ENCODE measurements around the gene SASS6.

Gene SASS6

DNA sequence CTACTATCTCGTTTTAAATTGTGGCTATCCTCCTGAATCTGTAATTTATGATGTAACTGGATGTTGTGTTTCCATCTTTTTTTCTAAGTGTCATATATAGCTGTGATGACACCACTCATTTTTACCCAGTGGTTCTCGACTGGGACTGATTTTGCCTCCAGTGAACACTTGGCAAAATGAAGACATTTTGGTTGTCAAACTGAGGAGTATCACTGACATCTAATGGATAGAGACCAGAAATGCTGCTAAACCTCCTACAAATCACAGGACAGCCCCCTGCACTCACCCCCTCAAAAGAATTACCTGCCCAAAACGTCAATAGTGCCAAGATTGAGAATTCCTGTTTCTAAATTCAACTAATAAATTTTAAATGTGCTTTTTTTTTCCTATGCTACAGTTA is 2.1 kb upstream of the SASS6 start:
- Histone ChIP-seq H4K8ac (ENCODE audit: low read depth, low read length) (no peak overlapping the region), H3K79me1 (ENCODE audit: low read length) (peaks cover 6% of the 10 kb centered on the region), H3K27ac (ENCODE audit: low read depth, low read length) (no peak overlapping the region), H3K79me2 (ENCODE audit: control insufficient read depth, insufficient read depth, low read length, poor library complexity) (peaks cover 7% of the 10 kb centered on the region), H3K9me3 (ENCODE audit: insufficient read depth, low read depth, low read length) (no peaks in the 10 kb centered on the region), H4K91ac (ENCODE audit: low read depth, low read length) (no peak overlapping the region), H3K4me3 (ENCODE audit: low read depth, low read length) (no peak overlapping the region), H2BK12ac (ENCODE audit: low read length) (no peak overlapping the region), H3K18ac (ENCODE audit: low read length) (no peak overlapping the region), H2BK120ac (ENCODE audit: insufficient read depth, low read length, poor library complexity) (no peak overlapping the region), H3K4me1 (ENCODE audit: control insufficient read depth in 1 of 2, insufficient read depth in 2 of 2, low read length in 2 of 2) (peaks cover 0 to 1% of the 10 kb centered on the region in 2 experiments), H2AFZ (ENCODE audit: insufficient read depth, low read length, poor library complexity) (no peak overlapping the region), H2AK5ac (ENCODE audit: low read length) (no peak overlapping the region), H3K14ac (ENCODE audit: low read length) (no peak overlapping the region), H3K4ac (ENCODE audit: low read depth, low read length) (no peak overlapping the region), H4K12ac (ENCODE audit: low read depth, low read length) (no peak overlapping the region), H3K27me3 (ENCODE audit: insufficient read depth, low read length) (no peaks in the 10 kb centered on the region), H3K23ac (ENCODE audit: low read length) (no peak overlapping the region), H3K36me3 (ENCODE audit: control insufficient read depth in 1 of 2, insufficient read depth in 2 of 2, low read length in 2 of 2) (peaks cover 4 to 12% of the 10 kb centered on the region in 2 experiments), H2BK5ac (ENCODE audit: low read depth, low read length, poor library complexity) (no peak overlapping the region), H3K9ac (ENCODE audit: low read length) (no peak overlapping the region), H3K4me2 (ENCODE audit: low read length) (no peak overlapping the region)
- WGBS (ENCODE audit: extremely low coverage, insufficient coverage, insufficient read length) = no CpG with 5 or more reads among the region's 3 CpGs
- DNase-seq = no peak

DNA sequence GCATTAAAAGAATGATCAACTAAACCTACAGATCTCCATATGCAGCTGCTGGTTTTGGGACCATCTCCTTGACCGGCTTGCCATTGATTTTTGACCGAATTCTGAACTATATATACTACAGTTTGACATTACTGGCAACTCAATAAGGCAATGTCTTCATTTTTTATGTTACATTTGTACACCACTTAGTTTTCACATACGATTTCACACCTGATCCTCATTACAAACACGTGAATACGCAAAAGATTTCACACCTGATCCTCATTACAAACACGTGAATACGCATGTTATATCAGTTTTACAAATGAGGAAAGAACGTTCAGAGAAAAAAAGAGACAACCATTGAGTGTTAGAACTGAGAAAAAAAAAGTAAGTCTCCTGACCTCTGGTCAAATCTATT is 1.1 kb downstream of the SASS6 start:
- Histone ChIP-seq H3K4me2 (ENCODE audit: low read length) (no peak overlapping the region), H4K8ac (ENCODE audit: low read depth, low read length) (no peak overlapping the region), H4K12ac (ENCODE audit: low read depth, low read length) (no peak overlapping the region), H3K36me3 (ENCODE audit: control insufficient read depth in 1 of 2, insufficient read depth in 2 of 2, low read length in 2 of 2) (no peaks in the 10 kb centered on the region), H4K91ac (ENCODE audit: low read depth, low read length) (no peak overlapping the region), H3K27ac (ENCODE audit: low read depth, low read length) (no peak overlapping the region), H2AFZ (ENCODE audit: insufficient read depth, low read length, poor library complexity) (no peak overlapping the region), H3K27me3 (ENCODE audit: insufficient read depth, low read length) (no peaks in the 10 kb centered on the region), H2AK5ac (ENCODE audit: low read length) (no peak overlapping the region), H3K79me1 (ENCODE audit: low read length) (peaks cover 6% of the 10 kb centered on the region), H3K4me1 (ENCODE audit: control insufficient read depth in 1 of 2, insufficient read depth in 2 of 2, low read length in 2 of 2) (peaks cover 0 to 1% of the 10 kb centered on the region in 2 experiments), H2BK12ac (ENCODE audit: low read length) (no peak overlapping the region), H3K18ac (ENCODE audit: low read length) (no peak overlapping the region), H3K9me3 (ENCODE audit: insufficient read depth, low read depth, low read length) (no peaks in the 10 kb centered on the region), H3K9ac (ENCODE audit: low read length) (no peak overlapping the region), H3K79me2 (ENCODE audit: control insufficient read depth, insufficient read depth, low read length, poor library complexity) (peaks cover 10% of the 10 kb centered on the region), H3K4me3 (ENCODE audit: low read depth, low read length) (no peak overlapping the region), H3K14ac (ENCODE audit: low read length) (no peak overlapping the region), H2BK5ac (ENCODE audit: low read depth, low read length, poor library complexity) (no peak overlapping the region), H2BK120ac (ENCODE audit: insufficient read depth, low read length, poor library complexity) (no peak overlapping the region), H3K4ac (ENCODE audit: low read depth, low read length) (no peak overlapping the region), H3K23ac (ENCODE audit: low read length) (no peak overlapping the region)
- no peak for DNase-seq
- no CpG with 5 or more reads among the region's 8 CpGs for WGBS (ENCODE audit: extremely low coverage, insufficient coverage, insufficient read length)

GRCh38 chr1:100130552-100131077 is 2.1 kb downstream of the SASS6 start:
- H3K14ac ChIP-seq (ENCODE audit: low read length) = no peak overlapping the region
- no peaks in the 10 kb centered on the region for H3K9me3 ChIP-seq (ENCODE audit: insufficient read depth, low read depth, low read length)
- DNase-seq = no peak
- no peak overlapping the region for H3K4me2 ChIP-seq (ENCODE audit: low read length)
- no peak overlapping the region for H2BK120ac ChIP-seq (ENCODE audit: insufficient read depth, low read length, poor library complexity)
- no peak overlapping the region for H3K9ac ChIP-seq (ENCODE audit: low read length)
- peaks cover 6% of the 10 kb centered on the region for H3K79me1 ChIP-seq (ENCODE audit: low read length)
- no peak overlapping the region for H3K18ac ChIP-seq (ENCODE audit: low read length)
- H3K36me3 ChIP-seq (ENCODE audit: control insufficient read depth in 1 of 2, insufficient read depth in 2 of 2, low read length in 2 of 2) = no peaks in the 10 kb centered on the region
- no CpG with 5 or more reads among the region's 5 CpGs for WGBS (ENCODE audit: extremely low coverage, insufficient coverage, insufficient read length)
- no peak overlapping the region for H4K91ac ChIP-seq (ENCODE audit: low read depth, low read length)
- H4K12ac ChIP-seq (ENCODE audit: low read depth, low read length) = no peak overlapping the region
- H2AK5ac ChIP-seq (ENCODE audit: low read length) = no peak overlapping the region
- H3K27me3 ChIP-seq (ENCODE audit: insufficient read depth, low read length) = no peaks in the 10 kb centered on the region
- H2BK5ac ChIP-seq (ENCODE audit: low read depth, low read length, poor library complexity) = no peak overlapping the region
- peak overlapping the region; percentile 12 for H3K4ac ChIP-seq (ENCODE audit: low read depth, low read length)
- no peak overlapping the region for H2AFZ ChIP-seq (ENCODE audit: insufficient read depth, low read length, poor library complexity)
- H3K27ac ChIP-seq (ENCODE audit: low read depth, low read length) = no peak overlapping the region
- no peak overlapping the region for H2BK12ac ChIP-seq (ENCODE audit: low read length)
- no peak overlapping the region for H4K8ac ChIP-seq (ENCODE audit: low read depth, low read length)
- H3K79me2 ChIP-seq (ENCODE audit: control insufficient read depth, insufficient read depth, low read length, poor library complexity) = peaks cover 10% of the 10 kb centered on the region
- no peak overlapping the region for H3K23ac ChIP-seq (ENCODE audit: low read length)
- no peak overlapping the region for H3K4me3 ChIP-seq (ENCODE audit: low read depth, low read length)
- peaks cover 0 to 1% of the 10 kb centered on the region in 2 experiments for H3K4me1 ChIP-seq (ENCODE audit: control insufficient read depth in 1 of 2, insufficient read depth in 2 of 2, low read length in 2 of 2)

DNA sequence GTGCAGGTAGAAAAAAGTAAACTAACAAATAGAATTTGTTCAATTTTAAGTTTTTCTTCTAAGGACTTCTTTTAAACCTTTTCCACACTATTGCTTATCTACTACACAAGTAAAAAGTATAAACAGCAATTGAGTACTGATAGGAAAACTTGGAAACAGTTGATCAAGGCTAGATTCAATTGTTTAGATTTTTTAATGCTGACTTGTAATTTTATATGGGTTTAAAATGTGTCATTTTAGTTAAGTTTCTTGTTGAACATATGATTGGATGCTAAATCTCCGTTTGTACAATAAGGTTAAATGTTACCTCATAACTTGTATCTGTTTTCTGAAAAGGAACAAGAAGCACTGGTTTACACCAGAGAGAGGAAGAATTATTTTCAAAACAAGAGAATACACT is 5.5 kb downstream of the SASS6 start:
- no peaks in the 10 kb centered on the region for H3K9me3 ChIP-seq (ENCODE audit: insufficient read depth, low read depth, low read length)
- H3K27me3 ChIP-seq (ENCODE audit: insufficient read depth, low read length) = no peaks in the 10 kb centered on the region
- no peak overlapping the region for H2BK12ac ChIP-seq (ENCODE audit: low read length)
- H3K79me2 ChIP-seq (ENCODE audit: control insufficient read depth, insufficient read depth, low read length, poor library complexity) = peaks cover 4% of the 10 kb centered on the region
- no peak for DNase-seq
- H3K36me3 ChIP-seq (ENCODE audit: control insufficient read depth in 1 of 2, insufficient read depth in 2 of 2, low read length in 2 of 2) = peaks cover 2 to 6% of the 10 kb centered on the region in 2 experiments
- no peak overlapping the region for H3K27ac ChIP-seq (ENCODE audit: low read depth, low read length)
- H3K14ac ChIP-seq (ENCODE audit: low read length) = no peak overlapping the region
- H3K79me1 ChIP-seq (ENCODE audit: low read length) = no peaks in the 10 kb centered on the region
- no peak overlapping the region for H3K4me3 ChIP-seq (ENCODE audit: low read depth, low read length)
- H2AK5ac ChIP-seq (ENCODE audit: low read length) = no peak overlapping the region
- H2BK120ac ChIP-seq (ENCODE audit: insufficient read depth, low read length, poor library complexity) = no peak overlapping the region
- H3K18ac ChIP-seq (ENCODE audit: low read length) = no peak overlapping the region
- no peak overlapping the region for H3K9ac ChIP-seq (ENCODE audit: low read length)
- no peak overlapping the region for H4K12ac ChIP-seq (ENCODE audit: low read depth, low read length)
- no peak overlapping the region for H4K8ac ChIP-seq (ENCODE audit: low read depth, low read length)
- no peak overlapping the region for H3K4ac ChIP-seq (ENCODE audit: low read depth, low read length)
- no peak overlapping the region for H3K4me2 ChIP-seq (ENCODE audit: low read length)
- no peak overlapping the region for H3K23ac ChIP-seq (ENCODE audit: low read length)
- no peaks in the 10 kb centered on the region for H3K4me1 ChIP-seq (ENCODE audit: control insufficient read depth in 1 of 2, insufficient read depth in 2 of 2, low read length in 2 of 2)
- H4K91ac ChIP-seq (ENCODE audit: low read depth, low read length) = no peak overlapping the region
- no CpG with 5 or more reads among the region's 1 CpG for WGBS (ENCODE audit: extremely low coverage, insufficient coverage, insufficient read length)
- H2BK5ac ChIP-seq (ENCODE audit: low read depth, low read length, poor library complexity) = no peak overlapping the region
- H2AFZ ChIP-seq (ENCODE audit: insufficient read depth, low read length, poor library complexity) = no peak overlapping the region
